ENCODE data around the gene FMNL2. TPM values are rescaled to one million over a fixed set of nuclear protein-coding genes. Genes with fewer than 3 reads are reported as not detected.

The FMNL2 gene
- polyA plus RNA-seq, 3 donors, result 0.28 to 3.2 (median 0.71) TPM

DNA sequence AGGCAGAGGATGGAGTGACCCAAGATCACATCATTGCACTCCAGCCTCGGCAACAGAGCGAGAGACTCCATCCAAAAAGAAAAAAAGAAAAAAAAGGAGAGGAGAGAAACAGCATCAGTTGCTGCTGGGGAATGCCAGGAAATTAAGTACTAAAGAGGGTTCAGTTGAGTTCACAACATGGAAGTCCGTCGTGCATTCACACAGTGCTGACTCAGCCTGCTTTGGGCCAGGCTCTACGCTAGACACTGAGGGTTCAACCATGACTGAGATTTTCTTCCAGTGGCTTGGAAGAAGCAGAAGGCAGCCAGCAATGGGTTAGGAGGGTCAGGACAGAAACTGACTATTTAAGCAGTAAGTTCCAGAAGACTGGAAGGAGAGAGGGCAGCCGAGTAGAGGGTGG lies 108.8 kb downstream of the FMNL2 start:
- no peak overlapping the region for H3K4me2 ChIP-seq (replicated peaks; ENCODE audit: extremely low read depth, low read length, poor library complexity, severe bottlenecking)
- DNase-seq, result no peak
- no peaks in the 10 kb centered on the region for H3K9me3 ChIP-seq (replicated peaks in 1 of 2; ENCODE audit: control insufficient read depth in 1 of 2, insufficient read depth in 1 of 2, low read length in 2 of 2)
- no peak for TF ChIP-seq CTCF (IDR thresholded peaks at IDR 0.05)
- H3K4me1 ChIP-seq (ENCODE audit: control insufficient read depth in 1 of 2, insufficient read depth in 2 of 2, low read length in 2 of 2), result no peaks in the 10 kb centered on the region
- H3K79me2 ChIP-seq (ENCODE audit: insufficient read depth, low read length), result no peaks in the 10 kb centered on the region
- Mint-ChIP-seq H3K9me3 (no peaks in the 10 kb centered on the region), H3K27ac (peak overlapping the region in 3 of 7 donors; percentile 9 to 52 (median 48)), H3K36me3 (no peaks in the 10 kb centered on the region), H3K4me3 (no peak overlapping the region), H3K27me3 (ENCODE audit: low read depth in 3 of 3) (peaks cover 1 to 6% (median 3%) of the 10 kb centered on the region in 3 donors), H3K4me1 (no peaks in the 10 kb centered on the region)
- no peak overlapping the region for H2AFZ ChIP-seq (ENCODE audit: insufficient read depth, low read depth, low read length, poor library complexity, severe bottlenecking)
- no peaks in the 10 kb centered on the region for H3K27me3 ChIP-seq (ENCODE audit: control insufficient read depth in 2 of 2, insufficient read depth in 2 of 2, low read length in 2 of 2)
- WGBS (ENCODE audit: insufficient coverage), result 90% methylated on average over 6 of the region's 6 CpGs
- H3K36me3 ChIP-seq (replicated peaks in 1 of 2; ENCODE audit: control insufficient read depth in 1 of 2, insufficient read depth in 2 of 2, low read length in 2 of 2), result no peaks in the 10 kb centered on the region
- no peak overlapping the region for H3K27ac ChIP-seq (ENCODE audit: low read depth in 1 of 2, low read length in 2 of 2)
- H3K9ac ChIP-seq (ENCODE audit: insufficient read depth, low read length, poor library complexity, severe bottlenecking), result no peak overlapping the region
- intact Hi-C loops (cut with micrococcal nuclease), result no loop called here
- H3K4me3 ChIP-seq (replicated peaks in 1 of 3; ENCODE audit: low read depth in 2 of 3, low read length in 3 of 3), result no peak overlapping the region
- H4K20me1 ChIP-seq (ENCODE audit: insufficient read depth, low read length), result no peaks in the 10 kb centered on the region

DNA sequence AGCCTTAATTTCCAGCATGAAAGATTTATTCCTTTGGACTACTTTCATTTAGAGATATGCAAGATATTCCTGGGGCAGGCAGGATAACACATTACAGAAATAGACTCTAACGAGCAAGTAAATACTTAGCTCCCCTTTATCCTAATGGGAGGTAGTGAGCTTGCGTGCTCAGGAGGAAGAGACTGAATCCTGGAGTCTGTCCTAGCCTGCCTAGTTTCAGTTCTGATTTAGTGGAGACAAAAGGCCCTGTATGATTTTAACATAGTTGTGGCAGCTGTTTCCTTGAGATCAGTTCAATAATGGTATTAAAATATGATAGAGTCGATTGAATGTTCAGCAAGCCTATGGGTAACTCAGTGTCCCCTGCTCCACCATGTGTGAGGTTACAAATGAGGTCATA lies 109.5 kb downstream of the FMNL2 start:
- Mint-ChIP-seq H3K9me3 (no peaks in the 10 kb centered on the region), H3K36me3 (no peaks in the 10 kb centered on the region), H3K27me3 (ENCODE audit: low read depth in 3 of 3) (peaks cover 1 to 3% (median 3%) of the 10 kb centered on the region in 3 donors), H3K27ac (no peak overlapping the region), H3K4me1 (no peaks in the 10 kb centered on the region), H3K4me3 (no peak overlapping the region)
- no peaks in the 10 kb centered on the region for H3K79me2 ChIP-seq (ENCODE audit: insufficient read depth, low read length)
- no peak overlapping the region for H2AFZ ChIP-seq (ENCODE audit: insufficient read depth, low read depth, low read length, poor library complexity, severe bottlenecking)
- H3K27me3 ChIP-seq (ENCODE audit: control insufficient read depth in 2 of 2, insufficient read depth in 2 of 2, low read length in 2 of 2), result no peaks in the 10 kb centered on the region
- H3K9ac ChIP-seq (ENCODE audit: insufficient read depth, low read length, poor library complexity, severe bottlenecking), result no peak overlapping the region
- WGBS (ENCODE audit: insufficient coverage), result no CpG with 5 or more reads among the region's 3 CpGs
- H3K4me1 ChIP-seq (ENCODE audit: control insufficient read depth in 1 of 2, insufficient read depth in 2 of 2, low read length in 2 of 2), result no peaks in the 10 kb centered on the region
- no peak overlapping the region for H3K27ac ChIP-seq (ENCODE audit: low read depth in 1 of 2, low read length in 2 of 2)
- no peaks in the 10 kb centered on the region for H4K20me1 ChIP-seq (ENCODE audit: insufficient read depth, low read length)
- no peak for TF ChIP-seq CTCF (IDR thresholded peaks at IDR 0.05)
- intact Hi-C loops (cut with micrococcal nuclease), result no loop called here
- H3K9me3 ChIP-seq (replicated peaks in 1 of 2; ENCODE audit: control insufficient read depth in 1 of 2, insufficient read depth in 1 of 2, low read length in 2 of 2), result no peaks in the 10 kb centered on the region
- no peak for DNase-seq
- H3K36me3 ChIP-seq (replicated peaks in 1 of 2; ENCODE audit: control insufficient read depth in 1 of 2, insufficient read depth in 2 of 2, low read length in 2 of 2), result no peaks in the 10 kb centered on the region
- H3K4me3 ChIP-seq (replicated peaks in 1 of 3; ENCODE audit: low read depth in 2 of 3, low read length in 3 of 3), result no peak overlapping the region
- H3K4me2 ChIP-seq (replicated peaks; ENCODE audit: extremely low read depth, low read length, poor library complexity, severe bottlenecking), result no peak overlapping the region
